Measurements from ENCODE around the gene SECISBP2L.

The SECISBP2L gene

DNA sequence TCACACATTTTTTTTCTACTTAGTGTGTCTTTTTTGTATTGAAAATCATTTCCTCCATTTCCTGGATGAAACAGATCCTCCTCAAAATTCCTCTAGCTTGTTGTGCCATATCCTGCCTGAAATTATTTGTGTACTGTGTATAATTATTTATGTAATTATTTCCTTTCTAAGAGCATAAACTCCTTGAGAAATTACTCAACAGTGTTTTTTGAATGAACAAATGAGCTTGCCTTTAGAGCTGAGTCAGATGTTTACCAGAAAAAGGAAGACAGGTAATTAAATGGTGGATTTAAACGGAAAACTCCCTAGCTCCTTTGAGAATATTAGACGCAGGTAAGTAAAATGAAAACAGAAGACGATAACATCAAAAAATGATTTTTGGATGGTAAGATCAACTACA, 13.2 kb upstream of the SECISBP2L start:
- DNase-seq, result no peak

DNA sequence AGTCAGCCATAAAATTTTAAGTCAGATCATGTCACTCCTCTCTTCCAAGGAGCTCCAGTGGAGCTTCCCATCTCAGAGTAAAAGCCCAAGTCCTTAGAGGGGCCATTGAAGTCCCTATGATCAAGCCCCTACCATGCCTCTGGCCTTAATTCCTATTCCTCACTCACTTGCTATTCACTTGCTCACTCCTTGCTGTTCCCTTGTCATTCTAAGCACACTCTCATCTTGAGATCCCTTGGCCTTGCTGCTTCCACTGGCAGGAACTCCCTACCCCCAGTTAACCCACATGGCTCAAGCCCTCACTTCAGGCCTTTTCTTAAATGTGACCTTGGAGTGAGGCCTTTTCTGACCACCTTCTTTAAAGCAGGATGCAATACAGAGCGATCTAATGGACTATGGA, 12.3 kb upstream of the SECISBP2L start:
- no peak for DNase-seq

GRCh38 chr15:49055630-49056029, 9.4 kb upstream of the SECISBP2L start:
- no peak for DNase-seq

GRCh38 chr15:49052662-49053061, 6.4 kb upstream of the SECISBP2L start:
- no peak for DNase-seq

DNA sequence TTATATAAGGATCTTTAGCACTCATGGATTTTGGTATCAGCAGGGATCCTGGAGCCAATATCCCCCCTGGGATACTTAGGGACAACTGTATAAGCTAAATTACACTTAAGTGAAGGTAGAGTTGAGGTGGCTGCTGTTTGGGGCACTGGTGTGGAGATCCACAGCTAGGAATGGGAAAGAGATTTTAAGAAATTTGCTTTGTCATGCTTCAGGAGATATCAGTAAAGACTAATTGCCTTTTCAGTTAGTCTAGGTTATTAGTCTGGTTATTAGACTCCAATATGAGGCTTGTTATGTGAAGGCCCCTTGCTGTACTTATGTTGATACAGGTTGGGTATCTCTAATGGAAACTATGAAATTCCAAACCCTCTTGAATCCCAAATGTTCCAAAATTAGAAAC, 1.2 kb upstream of the SECISBP2L start:
- no peak for DNase-seq

DNA sequence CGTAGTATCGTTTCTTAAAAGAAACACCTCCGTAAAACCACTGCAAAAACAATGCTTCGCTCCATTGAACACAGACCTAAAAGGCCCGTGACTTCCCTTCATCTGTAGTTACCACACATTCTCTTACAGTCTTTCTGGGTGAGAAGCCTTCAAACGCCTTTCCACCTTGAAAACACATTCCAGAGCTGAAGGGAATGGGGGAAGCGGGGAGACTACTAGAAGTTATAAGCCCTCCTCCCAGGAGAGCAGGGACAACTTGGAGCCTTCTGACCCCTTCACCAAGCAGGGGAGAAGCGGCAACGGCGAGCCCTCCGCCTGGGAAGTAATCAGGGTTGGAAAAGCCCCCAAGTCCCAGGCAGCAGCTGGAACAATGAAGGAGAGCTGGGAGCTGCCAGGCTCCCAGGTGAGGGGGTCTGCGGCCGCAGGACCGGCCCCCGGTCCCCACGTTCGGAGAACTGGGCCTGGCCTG, 461 bp downstream of the SECISBP2L start:
- peak; percentile 1 for DNase-seq

GRCh38 chr15:49044766-49045606, 1.3 kb downstream of the SECISBP2L start:
- DNase-seq, result no peak

GRCh38 chr15:49044002-49044401, 2.2 kb downstream of the SECISBP2L start:
- DNase-seq, result no peak

- DNase-seq, result no peak
Measured at GRCh38 chr15:49042165-49042564, 4.1 kb downstream of the SECISBP2L start.

- DNase-seq, result no peak
Measured at GRCh38 chr15:49041426-49041825, 4.8 kb downstream of the SECISBP2L start.

GRCh38 chr15:49040151-49040550, 6.1 kb downstream of the SECISBP2L start:
- no peak for DNase-seq

- no peak for DNase-seq
Measured at GRCh38 chr15:49038382-49038781, 7.9 kb downstream of the SECISBP2L start.

- no peak for DNase-seq
Measured at GRCh38 chr15:49037546-49037940, 8.7 kb downstream of the SECISBP2L start.

DNA sequence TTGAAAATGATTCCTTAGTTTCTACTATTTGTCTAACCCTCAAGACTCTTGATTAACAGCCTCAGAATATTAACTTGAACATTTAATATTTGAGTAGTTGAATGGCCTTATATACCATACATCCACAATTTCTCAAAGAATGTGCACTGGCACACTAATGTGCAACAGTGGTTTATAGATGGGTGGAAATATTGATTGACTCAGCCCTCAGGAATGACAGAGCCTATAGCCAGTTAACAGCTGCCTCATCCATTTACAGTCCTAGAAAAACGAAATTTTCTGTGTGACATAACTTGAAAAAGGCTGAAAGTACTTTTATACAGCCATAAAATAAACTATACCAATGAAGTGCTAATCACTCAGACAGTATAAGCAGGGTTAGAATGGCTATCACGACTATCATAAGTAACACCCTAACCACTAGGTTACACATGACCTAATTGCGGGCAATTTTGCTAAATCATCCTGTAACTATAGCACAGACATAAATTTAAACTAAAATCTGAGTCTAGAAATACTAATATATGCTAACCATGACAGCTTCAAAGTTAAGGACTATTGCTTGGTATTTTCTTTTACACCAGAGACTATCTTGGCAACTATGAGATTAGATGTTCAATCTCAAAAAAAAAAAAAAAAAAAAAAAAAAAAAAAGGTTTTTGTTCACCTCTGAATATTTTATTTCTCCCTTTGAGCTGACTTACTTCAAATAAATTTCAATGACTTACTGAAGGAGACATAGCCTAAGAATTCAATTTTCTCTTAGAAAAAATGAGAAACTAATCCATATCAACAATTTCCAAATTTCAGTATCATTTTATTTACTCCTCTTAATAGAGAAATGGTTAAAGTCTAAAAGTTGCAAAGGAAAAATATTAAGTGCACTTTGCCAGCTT, 9.3 kb downstream of the SECISBP2L start:
- DNase-seq, result no peak

DNA sequence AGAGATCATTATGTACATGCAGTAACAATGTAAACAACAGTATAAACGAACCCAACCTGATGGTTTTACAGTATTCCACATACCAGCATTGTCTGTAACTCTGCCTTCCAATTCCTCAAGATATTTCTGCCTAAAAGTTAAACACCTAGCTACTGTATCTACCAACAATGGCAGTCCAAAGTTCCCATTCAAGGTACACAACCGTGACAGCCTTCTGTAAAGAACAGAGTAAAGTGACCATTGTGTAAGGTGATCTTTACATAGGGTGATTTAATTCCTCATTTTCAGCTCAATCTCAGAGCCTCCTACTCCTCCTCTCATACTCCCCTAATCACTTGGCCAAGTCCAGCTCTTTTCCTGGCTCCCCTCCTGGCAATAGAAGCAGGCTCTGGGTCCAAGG, 10.4 kb downstream of the SECISBP2L start:
- no peak for DNase-seq

DNA sequence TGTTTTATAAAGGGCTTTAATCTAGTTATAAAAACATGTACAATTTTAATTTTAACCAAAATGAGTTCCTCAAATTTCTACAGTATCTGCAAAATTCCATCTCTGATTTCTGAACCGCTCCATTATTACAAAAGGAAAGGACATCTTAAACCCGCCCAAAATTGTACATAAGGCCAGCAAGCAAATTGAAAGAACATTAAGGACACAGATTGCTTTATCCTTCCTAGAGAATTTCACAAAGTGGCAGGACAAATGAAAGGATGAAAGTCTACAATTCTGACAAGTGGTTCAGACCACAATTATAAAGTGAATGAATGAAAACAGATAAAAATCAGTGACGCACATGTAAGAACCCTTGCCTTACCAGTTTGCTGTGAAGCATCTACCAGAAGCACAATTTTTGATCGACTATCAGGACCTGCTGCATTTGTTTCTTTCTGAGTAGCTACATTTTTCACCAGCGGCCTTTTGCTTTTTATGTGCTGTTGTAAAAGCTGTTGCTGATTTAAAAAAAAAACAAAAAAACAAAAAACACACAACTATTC, 13.6 kb downstream of the SECISBP2L start:
- no peak for DNase-seq

- no peak for DNase-seq
Measured at GRCh38 chr15:49031804-49032203, 14.4 kb downstream of the SECISBP2L start.

- DNase-seq, result no peak
Measured at GRCh38 chr15:49026700-49027099, 19.5 kb downstream of the SECISBP2L start.

DNA sequence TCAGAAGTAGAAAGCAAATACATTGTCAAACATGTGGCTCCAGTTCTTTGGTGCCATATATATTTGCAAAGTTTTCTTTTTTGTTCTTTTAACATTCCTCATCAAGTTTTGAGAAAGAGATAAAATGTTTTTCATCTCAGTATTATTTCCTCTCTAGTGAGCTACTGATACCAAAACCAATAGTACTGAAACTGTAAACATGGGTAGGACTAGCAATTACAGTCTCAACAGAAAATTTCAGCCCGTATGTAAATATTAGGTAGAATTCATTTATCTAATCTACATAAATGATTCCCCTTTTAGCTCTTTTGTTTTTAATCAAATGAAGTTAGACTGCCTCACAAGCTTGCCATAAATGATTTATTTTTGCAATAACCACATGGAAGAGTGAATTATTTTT, 21.4 kb downstream of the SECISBP2L start:
- DNase-seq, result no peak

GRCh38 chr15:49023354-49023753, 22.9 kb downstream of the SECISBP2L start:
- no peak for DNase-seq

- no peak for DNase-seq
Measured at GRCh38 chr15:49015896-49016295, 30.4 kb downstream of the SECISBP2L start.

DNA sequence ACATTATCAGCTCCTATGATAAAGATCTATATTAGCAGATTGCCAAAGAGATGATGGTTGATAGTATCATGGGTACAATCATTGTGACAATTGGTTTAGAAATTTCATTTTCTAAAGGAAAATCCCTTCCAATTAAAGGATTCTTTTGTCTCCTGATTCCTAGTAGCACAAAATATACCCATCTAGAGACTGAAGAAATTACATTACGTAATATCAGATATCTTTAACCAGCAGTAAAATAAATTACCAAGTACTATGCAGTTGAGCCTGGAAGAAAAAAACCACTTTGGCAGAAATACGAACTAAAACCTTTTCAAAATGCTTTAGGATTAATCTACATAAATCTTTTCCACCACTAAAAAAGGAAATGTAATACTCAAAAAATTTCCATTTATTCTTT, 46.9 kb downstream of the SECISBP2L start:
- no peak for DNase-seq

GRCh38 chr15:48996276-48996675, 50.0 kb downstream of the SECISBP2L start:
- no peak for DNase-seq

DNA sequence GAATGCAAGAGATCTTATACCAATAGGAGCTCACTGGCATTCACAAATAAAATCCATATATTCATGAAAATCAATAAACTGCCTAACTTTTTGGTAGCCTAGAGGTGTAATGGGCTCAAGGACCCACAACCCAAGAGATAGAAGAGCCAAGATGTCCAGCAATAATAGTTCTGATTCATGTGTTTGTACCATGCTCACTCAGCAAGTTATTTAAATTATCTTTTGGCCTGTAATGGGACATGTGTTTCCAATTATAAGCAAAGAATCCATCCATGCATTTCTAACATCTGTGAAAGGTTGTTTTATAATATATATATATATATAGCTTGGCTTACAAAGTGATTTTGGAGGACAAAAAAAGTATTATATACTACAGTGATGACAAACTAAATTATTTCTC, 52.9 kb downstream of the SECISBP2L start:
- DNase-seq, result no peak
